HepG2 (cell line): ENCODE data around the gene DGAT2L6. TPM values are rescaled to one million over a fixed set of nuclear protein-coding genes. Genes with fewer than 3 reads are reported as not detected.

Source experiments
- DPF2 ChIP-seq: sonication (generic); formaldehyde crosslinking; IDR thresholded peaks from 2 replicates; pipeline ENCODE4 v1.4.0; 2020; ENCODE audit warnings: mild to moderate bottlenecking, low read depth, missing genetic modification reagents, borderline replicate concordance
- RCOR2 ChIP-seq: IDR thresholded peaks from 2 replicates; pipeline ENCODE4 v1.6.1; 2016; ENCODE audit warnings: missing biosample characterization, missing genetic modification reagents
- TRIM24 ChIP-seq: sonication (generic); formaldehyde crosslinking; IDR thresholded peaks from 2 replicates; pipeline ENCODE4 v1.8.0; 2022; ENCODE audit warnings: mild to moderate bottlenecking, missing genetic modification reagents
- ZBTB21 ChIP-seq: sonication (generic); formaldehyde crosslinking; IDR thresholded peaks from 2 replicates; pipeline ENCODE4 v1.4.0; 2020; ENCODE audit warnings: missing genetic modification reagents
- ZC3H13 ChIP-seq: sonication (generic); formaldehyde crosslinking; IDR thresholded peaks from 2 replicates; pipeline ENCODE4 v1.8.1; 2023; ENCODE audit warnings: mild to moderate bottlenecking, missing genetic modification reagents, moderate library complexity
- ZNF207 ChIP-seq: fragments of 450-650 bp; IDR thresholded peaks from 2 replicates; pipeline ENCODE4 v1.6.1; 2016; ENCODE audit warnings: antibody characterized with exemption, borderline replicate concordance
- ZNF234 ChIP-seq: sonication (generic); formaldehyde crosslinking; conservative IDR thresholded peaks from 2 replicates; pipeline ENCODE4 v1.5.1; 2020; ENCODE audit warnings: mild to moderate bottlenecking, missing genetic modification reagents
- ZNF496 ChIP-seq: sonication (generic); formaldehyde crosslinking; IDR thresholded peaks from 2 replicates; pipeline ENCODE4 v1.8.1; 2023; ENCODE audit warnings: mild to moderate bottlenecking, moderate library complexity, missing genetic modification reagents; ENCODE audit not compliant: insufficient replicate concordance
- ZNF773 ChIP-seq: sonication (generic); formaldehyde crosslinking; IDR thresholded peaks from 2 replicates; pipeline ENCODE4 v1.4.0; 2020; ENCODE audit warnings: missing genetic modification reagents, borderline replicate concordance
- polyA plus RNA-seq, 8 experiments: library from polyadenylated mRNA; depleted of rRNA in 3 of 8; stranded (reverse) in 7 of 8; unstranded in 1 of 8; fragments of >200 nt; fragmentation: Illumina TruSeq in 4 of 8; extraction: Trizol in 4 of 8; gene quantifications; 2 replicates each; pipeline versions ENCODE4 v1.2.1 to v1.2.3, GENCODE V29; 2011 to 2016; ENCODE audit warnings: low read depth in 4 of 8, missing spikeins in 1 of 8, mixed read lengths in 1 of 8; ENCODE audit not compliant: insufficient read depth in 1 of 8
- total RNA-seq, 5 experiments: library from RNA; depleted of rRNA; stranded (reverse); fragments of >200 nt; fragmentation: Illumina TruSeq; extraction: Trizol; gene quantifications; 2 replicates each; pipeline ENCODE4 v1.2.3, GENCODE V29; 2016; ENCODE audit warnings: low read depth in 1 of 5
- TF ChIP-seq, protein P1 (sequence below), 2 experiments: fragments of 450-650 bp in 1 of 2; sonication (generic) in 1 of 2; formaldehyde crosslinking in 1 of 2; IDR thresholded peaks; 2 replicates each; pipeline versions ENCODE4 v1.6.1 to v1.8.0; 2016 to 2022; ENCODE audit warnings: antibody characterized with exemption in 1 of 2, mild to moderate bottlenecking in 1 of 2, missing genetic modification reagents in 1 of 2
- TF ChIP-seq, protein P2 (sequence below): sonication (generic); formaldehyde crosslinking; IDR thresholded peaks from one replicate; pipeline ENCODE4 v1.5.1; 2020; ENCODE audit warnings: mild to moderate bottlenecking, missing genetic modification reagents; ENCODE audit errors: not compliant biosample characterization

Gene DGAT2L6
- total and polyA plus RNA-seq, 2 of the 13 experiments (the other 11 are each of a cell fraction or from before 2014, with no cell fraction given) = not detected

DNA sequence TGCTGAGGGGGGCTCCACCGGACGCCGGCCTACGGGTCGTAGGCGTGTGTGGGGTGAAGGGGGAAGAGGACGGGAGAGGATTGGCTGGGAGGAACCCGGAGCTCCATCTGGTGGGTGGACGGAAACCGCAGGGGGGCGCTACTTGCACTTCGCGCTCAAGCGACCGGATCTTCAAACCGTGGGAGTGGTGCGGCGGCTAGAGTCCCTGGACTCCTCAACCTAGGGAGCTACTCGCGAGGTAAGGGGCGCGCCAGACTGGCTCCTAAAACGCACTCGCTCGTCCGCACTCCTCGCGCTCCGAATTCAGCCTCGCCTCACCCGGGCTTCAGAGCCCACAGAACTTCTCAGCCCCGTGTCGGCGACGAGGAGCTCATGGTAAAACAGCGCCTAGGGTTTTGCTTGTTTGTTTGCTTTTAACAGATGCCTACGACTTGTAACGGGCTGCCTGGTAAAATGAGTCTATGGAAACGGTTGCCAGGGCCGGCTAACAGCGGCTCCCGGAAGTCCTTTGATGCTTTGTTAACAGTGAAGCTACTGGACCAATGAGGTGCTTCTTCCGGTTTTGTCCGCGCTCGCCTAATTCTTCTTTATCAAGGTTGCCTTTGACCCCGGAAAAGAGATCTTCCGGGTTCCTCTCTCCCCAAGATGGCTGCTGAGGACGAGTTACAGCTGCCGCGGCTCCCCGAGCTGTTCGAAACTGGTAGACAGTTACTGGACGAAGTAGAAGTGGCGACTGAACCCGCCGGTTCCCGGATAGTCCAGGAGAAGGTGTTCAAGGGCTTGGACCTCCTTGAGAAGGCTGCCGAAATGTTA is 43.8 kb upstream of the DGAT2L6 start, which contains the start of gene IGBP1 (continued):
- TF ChIP-seq DPF2 (no peak), ZNF496 (CRISPR knock-in tag) (no peak), ZNF234 (CRISPR knock-in tag) (no peak), ZC3H13 (CRISPR knock-in tag) (no peak), ZBTB21 (CRISPR knock-in tag) (no peak), ZNF773 (CRISPR knock-in tag) (no peak), ZNF207 (no peak), TRIM24 (CRISPR knock-in tag) (no peak), RCOR2 (CRISPR knock-in tag) (no peak)
- TF ChIP-seq, protein P1, sequence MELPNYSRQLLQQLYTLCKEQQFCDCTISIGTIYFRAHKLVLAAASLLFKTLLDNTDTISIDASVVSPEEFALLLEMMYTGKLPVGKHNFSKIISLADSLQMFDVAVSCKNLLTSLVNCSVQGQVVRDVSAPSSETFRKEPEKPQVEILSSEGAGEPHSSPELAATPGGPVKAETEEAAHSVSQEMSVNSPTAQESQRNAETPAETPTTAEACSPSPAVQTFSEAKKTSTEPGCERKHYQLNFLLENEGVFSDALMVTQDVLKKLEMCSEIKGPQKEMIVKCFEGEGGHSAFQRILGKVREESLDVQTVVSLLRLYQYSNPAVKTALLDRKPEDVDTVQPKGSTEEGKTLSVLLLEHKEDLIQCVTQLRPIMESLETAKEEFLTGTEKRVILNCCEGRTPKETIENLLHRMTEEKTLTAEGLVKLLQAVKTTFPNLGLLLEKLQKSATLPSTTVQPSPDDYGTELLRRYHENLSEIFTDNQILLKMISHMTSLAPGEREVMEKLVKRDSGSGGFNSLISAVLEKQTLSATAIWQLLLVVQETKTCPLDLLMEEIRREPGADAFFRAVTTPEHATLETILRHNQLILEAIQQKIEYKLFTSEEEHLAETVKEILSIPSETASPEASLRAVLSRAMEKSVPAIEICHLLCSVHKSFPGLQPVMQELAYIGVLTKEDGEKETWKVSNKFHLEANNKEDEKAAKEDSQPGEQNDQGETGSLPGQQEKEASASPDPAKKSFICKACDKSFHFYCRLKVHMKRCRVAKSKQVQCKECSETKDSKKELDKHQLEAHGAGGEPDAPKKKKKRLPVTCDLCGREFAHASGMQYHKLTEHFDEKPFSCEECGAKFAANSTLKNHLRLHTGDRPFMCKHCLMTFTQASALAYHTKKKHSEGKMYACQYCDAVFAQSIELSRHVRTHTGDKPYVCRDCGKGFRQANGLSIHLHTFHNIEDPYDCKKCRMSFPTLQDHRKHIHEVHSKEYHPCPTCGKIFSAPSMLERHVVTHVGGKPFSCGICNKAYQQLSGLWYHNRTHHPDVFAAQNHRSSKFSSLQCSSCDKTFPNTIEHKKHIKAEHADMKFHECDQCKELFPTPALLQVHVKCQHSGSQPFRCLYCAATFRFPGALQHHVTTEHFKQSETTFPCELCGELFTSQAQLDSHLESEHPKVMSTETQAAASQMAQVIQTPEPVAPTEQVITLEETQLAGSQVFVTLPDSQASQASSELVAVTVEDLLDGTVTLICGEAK (IDR thresholded peaks at IDR 0.05) = no peak
- TF ChIP-seq, protein P1 (CRISPR knock-in tag; IDR thresholded peaks at IDR 0.05) = no peak
- TF ChIP-seq, protein P2, sequence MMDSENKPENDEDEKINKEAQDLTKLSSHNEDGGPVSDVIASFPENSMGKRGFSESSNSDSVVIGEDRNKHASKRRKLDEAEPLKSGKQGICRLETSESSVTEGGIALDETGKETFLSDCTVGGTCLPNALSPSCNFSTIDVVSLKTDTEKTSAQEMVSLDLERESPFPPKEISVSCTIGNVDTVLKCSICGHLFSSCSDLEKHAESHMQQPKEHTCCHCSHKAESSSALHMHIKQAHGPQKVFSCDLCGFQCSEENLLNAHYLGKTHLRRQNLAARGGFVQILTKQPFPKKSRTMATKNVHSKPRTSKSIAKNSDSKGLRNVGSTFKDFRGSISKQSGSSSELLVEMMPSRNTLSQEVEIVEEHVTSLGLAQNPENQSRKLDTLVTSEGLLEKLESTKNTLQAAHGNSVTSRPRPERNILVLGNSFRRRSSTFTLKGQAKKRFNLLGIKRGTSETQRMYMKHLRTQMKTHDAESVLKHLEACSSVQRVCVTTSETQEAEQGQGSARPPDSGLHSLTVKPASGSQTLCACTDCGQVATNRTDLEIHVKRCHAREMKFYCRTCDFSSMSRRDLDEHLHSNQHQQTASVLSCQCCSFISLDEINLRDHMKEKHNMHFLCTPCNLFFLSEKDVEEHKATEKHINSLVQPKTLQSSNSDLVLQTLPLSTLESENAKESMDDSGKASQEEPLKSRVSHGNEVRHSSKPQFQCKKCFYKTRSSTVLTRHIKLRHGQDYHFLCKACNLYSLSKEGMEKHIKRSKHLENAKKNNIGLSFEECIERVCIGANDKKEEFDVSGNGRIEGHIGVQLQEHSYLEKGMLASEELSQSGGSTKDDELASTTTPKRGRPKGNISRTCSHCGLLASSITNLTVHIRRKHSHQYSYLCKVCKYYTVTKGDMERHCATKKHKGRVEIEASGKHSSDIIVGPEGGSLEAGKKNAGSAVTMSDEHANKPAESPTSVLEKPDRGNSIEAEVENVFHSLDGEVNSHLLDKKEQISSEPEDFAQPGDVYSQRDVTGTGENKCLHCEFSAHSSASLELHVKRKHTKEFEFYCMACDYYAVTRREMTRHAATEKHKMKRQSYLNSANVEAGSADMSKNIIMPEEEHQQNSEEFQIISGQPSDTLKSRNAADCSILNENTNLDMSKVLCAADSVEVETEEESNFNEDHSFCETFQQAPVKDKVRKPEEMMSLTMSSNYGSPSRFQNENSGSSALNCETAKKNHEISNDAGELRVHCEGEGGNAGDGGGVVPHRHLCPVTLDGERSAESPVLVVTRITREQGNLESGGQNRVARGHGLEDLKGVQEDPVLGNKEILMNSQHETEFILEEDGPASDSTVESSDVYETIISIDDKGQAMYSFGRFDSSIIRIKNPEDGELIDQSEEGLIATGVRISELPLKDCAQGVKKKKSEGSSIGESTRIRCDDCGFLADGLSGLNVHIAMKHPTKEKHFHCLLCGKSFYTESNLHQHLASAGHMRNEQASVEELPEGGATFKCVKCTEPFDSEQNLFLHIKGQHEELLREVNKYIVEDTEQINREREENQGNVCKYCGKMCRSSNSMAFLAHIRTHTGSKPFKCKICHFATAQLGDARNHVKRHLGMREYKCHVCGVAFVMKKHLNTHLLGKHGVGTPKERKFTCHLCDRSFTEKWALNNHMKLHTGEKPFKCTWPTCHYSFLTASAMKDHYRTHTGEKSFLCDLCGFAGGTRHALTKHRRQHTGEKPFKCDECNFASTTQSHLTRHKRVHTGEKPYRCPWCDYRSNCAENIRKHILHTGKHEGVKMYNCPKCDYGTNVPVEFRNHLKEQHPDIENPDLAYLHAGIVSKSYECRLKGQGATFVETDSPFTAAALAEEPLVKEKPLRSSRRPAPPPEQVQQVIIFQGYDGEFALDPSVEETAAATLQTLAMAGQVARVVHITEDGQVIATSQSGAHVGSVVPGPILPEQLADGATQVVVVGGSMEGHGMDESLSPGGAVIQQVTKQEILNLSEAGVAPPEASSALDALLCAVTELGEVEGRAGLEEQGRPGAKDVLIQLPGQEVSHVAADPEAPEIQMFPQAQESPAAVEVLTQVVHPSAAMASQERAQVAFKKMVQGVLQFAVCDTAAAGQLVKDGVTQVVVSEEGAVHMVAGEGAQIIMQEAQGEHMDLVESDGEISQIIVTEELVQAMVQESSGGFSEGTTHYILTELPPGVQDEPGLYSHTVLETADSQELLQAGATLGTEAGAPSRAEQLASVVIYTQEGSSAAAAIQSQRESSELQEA (CRISPR knock-in tag) = no peak
